HEK293 (cell line): ENCODE results near the gene MGAT4B.

Experiments used
- ZEB2 ChIP-seq: fragments of 450-650 bp; formaldehyde crosslinking; IDR thresholded peaks from 2 replicates; pipeline ENCODE4 v1.5.1; 2016; ENCODE audit warnings: missing biosample characterization, missing genetic modification characterization
- ZNF23 ChIP-seq: fragments of 450-650 bp; formaldehyde crosslinking; IDR thresholded peaks from 2 replicates; pipeline ENCODE4 v1.5.1; 2016; ENCODE audit warnings: missing biosample characterization, missing genetic modification characterization, borderline replicate concordance
- ZNF302 ChIP-seq: fragments of 450-650 bp; formaldehyde crosslinking; IDR thresholded peaks from 2 replicates; pipeline ENCODE4 v1.5.1; 2016; ENCODE audit warnings: missing biosample characterization, missing genetic modification characterization, low read depth
- ZNF354C ChIP-seq: fragments of 450-650 bp; formaldehyde crosslinking; IDR thresholded peaks from 2 replicates; pipeline ENCODE4 v1.5.1; 2016; ENCODE audit warnings: missing biosample characterization, missing genetic modification characterization, low read depth, borderline replicate concordance
- TF ChIP-seq, protein P1 (sequence below): fragments of 450-650 bp; formaldehyde crosslinking; IDR thresholded peaks from 2 replicates; pipeline ENCODE4 v1.5.1; 2016; ENCODE audit warnings: missing biosample characterization, missing genetic modification characterization

- TF ChIP-seq, protein P1, sequence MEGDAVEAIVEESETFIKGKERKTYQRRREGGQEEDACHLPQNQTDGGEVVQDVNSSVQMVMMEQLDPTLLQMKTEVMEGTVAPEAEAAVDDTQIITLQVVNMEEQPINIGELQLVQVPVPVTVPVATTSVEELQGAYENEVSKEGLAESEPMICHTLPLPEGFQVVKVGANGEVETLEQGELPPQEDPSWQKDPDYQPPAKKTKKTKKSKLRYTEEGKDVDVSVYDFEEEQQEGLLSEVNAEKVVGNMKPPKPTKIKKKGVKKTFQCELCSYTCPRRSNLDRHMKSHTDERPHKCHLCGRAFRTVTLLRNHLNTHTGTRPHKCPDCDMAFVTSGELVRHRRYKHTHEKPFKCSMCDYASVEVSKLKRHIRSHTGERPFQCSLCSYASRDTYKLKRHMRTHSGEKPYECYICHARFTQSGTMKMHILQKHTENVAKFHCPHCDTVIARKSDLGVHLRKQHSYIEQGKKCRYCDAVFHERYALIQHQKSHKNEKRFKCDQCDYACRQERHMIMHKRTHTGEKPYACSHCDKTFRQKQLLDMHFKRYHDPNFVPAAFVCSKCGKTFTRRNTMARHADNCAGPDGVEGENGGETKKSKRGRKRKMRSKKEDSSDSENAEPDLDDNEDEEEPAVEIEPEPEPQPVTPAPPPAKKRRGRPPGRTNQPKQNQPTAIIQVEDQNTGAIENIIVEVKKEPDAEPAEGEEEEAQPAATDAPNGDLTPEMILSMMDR (tag by site-specific recombination) = no peak
- TF ChIP-seq ZNF23 (tag by site-specific recombination) (no peak), ZEB2 (tag by site-specific recombination) (no peak), ZNF354C (no peak), ZNF302 (tag by site-specific recombination) (no peak)
Measured at GRCh38 chr5:179812997-179813607, 6.4 kb upstream of the MGAT4B start.
